CMK (cell line): Measurements from ENCODE around the gene C8G.

Source experiments
- DNase-seq: peaks from one replicate; pipeline ENCODE4 v3.0.0-alpha.2; 2010; ENCODE audit warnings: low read depth

The C8G gene

DNA sequence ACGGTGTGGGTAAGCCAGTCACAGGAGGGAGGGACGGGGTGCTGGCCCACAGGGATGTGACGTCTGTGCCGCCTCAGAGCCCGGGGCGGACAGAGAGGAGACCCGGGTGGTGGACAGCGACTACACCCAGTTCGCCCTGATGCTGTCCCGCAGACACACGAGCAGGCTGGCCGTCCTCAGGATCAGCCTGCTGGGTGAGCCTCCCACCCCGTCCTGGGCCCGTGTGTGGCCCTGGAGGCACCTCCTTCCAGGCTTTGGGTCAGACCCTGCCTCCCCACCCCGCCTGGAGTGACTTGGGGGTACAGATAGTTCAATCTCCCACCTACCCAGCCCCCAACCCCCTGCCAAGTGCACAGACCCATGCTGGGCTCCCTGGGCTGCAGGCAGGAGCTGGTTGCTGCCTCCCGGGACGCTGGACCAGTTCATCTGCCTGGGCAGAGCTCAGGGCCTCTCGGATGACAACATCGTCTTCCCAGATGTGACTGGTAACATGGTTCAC, 8.8 kb downstream of the C8G start:
- no peak for DNase-seq

DNA sequence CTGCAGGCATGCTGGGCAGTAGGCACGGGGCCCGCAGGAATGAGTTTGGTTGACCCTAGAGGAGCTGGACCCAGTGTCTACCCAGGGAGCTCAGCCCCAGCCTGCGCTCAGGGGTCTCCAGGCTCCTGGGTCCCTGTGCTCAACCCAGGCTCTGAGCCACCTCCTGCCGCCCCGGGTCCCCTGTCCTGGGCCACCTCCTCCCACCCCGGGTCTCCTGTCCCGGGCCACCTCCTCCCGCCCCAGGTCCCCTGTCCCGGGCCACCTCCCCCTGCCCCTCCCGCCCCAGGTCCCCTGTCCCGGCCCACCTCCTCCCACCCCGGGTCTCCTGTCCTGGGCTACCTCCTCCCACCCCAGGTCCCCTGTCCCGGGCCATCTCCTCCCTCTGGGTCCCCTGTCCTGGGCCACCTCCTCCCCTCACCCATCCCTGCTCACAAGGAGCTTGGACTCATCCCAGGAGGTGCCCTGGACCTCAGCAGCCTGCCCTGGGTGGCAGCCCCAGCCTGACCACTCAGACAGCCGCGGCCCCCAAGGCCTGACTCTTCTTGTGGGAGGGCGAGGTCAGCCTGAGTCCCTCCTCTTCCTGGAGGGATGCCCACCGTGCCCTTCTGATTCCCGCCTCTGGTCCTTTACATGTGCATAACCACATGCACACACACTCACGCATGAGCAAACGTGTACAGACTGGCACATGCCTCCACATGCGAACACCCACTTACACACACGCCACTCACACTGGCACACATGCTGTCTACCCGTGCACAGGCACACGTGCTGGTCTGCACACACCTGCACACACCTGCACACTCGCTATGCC, 9.4 kb downstream of the C8G start:
- no peak for DNase-seq

DNA sequence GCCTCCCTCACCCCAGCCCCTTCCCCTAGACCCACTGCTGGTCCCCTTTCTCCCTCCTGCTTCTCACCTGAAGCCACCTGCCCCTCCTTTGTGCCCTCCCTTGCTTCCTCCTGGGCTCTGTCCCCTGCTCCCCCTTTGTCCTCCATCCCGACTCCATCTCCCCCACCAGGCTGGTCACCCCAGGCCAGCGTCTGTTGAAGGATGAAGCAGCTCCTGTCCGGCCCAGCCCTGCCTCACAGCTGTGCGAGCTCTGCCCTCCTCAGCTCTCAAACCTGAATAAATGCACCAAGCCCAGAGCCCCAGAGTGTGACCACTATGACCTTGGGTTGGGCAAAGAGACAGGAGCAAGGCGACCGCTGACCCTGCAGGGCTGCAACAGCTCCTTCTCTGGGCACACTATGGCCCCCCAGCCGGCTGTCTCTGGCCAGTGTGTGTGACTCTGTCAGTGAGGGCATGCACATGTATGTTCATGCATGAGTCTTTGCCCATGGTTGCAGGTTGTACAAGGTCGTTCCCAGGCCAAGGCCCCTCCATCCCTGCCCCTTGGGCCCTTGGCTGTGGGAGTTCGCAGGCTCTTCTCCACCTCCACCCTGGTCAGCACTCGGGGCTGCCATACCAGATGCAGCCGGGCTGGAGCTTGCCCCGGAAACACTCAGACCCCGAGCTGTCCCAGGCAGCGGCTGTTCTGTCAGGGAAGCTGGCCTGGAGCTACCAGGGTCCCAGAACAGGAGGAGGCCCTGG, 10.3 kb downstream of the C8G start:
- no peak for DNase-seq

DNA sequence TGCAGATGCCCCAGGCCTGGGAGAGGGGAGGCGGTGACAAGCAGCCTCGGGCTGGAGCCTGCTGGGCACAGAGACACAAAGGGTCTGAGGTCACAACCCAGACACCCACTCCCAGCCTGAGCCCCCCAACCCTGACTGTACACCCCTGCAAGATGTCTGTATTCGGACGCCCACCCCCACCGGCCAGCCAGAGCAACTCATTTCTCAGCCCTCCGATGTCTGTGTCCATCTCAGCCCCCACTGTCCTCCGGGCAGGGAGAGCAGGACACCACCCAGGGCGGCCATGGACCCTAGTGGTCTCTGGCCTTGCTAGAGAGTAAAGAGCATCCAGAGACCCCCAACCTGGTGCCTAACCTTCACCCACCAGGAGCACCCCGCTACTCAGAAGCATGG, 10.9 kb downstream of the C8G start:
- DNase-seq: no peak

DNA sequence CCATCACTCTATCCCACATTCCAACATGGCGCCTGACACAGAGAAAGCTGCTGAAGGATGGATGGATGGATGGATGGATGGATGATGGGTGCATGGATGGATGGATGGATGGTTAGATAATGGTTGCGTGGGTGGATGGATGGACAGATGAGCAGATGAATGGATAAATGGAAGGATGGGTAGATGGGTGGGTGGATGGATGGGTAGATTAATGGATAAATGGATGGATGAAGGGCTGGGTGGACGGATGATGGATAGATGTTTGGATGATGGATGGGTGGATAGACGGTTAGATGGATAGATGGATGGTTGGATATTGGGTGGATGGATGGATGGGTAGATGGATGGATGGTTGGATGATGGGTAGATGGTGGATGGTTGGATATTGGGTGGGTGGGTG, 11.6 kb downstream of the C8G start:
- DNase-seq: no peak

DNA sequence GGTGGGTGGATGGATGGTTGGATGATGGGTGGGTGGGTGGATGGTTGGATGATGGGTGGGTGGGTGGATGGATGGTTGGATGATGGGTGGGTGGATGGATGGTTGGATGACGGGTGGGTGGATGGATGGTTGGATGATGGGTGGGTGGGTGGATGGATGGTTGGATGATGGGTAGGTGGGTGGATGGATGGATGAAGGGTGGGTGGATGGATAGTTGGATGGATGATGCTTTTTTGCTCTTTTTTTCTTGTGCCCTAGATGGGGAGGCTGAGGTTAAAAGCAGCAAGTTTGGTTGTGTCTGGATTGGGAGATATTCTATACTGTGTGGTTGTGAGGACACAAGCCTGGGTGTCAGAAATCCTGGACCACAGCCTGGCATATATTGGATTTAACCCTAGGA, 12.4 kb downstream of the C8G start:
- DNase-seq: no peak

DNA sequence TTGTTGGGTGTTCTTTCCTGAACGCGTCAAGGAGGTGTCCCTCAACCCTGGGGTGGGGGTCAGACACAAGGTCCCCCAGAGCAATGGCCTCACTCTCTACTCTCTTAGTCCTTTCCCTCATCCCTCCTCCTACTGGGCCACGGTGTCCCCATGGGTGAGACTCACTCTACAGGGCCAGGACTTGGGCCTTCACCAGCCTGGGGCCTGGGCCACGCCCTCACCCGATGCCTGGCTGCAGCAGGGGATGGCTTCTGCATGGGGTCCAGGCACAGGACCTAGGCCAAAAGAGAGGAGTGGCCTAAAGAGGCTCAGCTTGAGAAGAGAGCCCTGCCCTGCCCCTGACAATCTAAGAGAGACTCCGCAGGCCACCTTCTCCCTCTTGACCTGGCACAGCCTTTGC, 12.9 kb downstream of the C8G start:
- DNase-seq: no peak

DNA sequence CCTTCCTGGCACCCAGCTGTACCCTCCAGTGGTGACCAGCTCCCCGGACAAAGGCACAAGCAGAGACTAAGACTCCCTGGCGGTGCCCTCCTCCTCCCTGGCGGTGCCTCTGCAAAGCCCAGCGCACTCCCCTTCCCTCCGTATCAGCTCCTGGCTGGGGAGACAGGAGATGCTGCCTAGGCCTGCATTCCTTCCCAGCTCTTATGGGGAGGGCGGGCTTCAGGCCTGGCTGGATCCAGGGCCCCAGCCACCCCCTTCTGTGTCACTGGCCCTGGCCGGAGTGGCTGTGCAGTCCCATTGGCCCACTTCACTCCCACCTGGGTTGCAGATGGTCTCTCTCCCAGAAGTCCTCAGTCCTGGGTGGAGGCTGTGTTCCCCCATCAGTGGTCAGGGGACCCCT, 13.4 kb downstream of the C8G start:
- DNase-seq: no peak

DNA sequence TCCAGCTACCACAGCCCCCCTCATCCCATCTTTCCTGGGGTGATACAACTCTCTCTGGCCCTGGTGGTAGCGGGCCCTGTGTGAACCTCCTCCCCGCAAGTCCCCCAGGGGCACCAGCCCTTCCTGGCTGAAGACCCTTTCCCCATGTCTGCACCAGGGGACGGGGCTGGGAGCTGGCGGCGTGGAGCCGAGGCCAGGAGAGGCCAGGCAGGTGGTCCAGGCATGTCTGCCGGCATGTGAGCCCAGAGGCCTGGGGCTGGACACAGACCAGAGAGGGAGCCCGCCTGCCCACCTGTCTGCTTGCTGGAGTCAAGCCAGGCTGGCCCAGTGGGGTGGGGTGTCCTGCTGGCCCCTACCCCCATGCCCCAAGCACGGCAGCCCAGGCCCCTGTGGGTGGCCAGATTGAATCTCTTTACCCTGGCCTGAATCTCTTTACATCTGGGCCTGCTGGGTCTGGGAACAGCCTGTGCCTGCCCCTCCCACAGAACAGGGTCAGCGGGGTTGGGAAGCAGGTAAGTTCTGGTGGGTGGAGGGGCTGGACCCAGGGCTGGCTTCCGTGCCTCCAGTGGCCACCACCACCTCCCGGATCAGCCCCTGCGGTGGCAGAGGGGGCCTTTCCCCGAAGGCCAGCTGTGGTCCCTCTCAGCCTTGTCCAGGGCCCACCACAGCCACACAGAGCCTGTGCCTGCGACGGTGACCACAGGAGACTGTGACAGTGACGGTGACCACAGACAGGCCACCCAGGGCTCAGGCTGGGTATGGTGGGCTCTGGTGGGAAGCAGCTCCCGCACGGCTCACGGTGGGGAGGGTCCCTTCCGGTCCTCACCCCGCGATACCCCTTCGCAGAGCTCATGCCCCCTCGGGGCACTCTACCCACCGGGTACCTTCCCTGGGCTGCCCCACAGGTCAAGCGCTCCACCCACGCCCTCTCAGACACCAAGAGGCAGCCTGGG, 14.1 kb downstream of the C8G start:
- DNase-seq: no peak

DNA sequence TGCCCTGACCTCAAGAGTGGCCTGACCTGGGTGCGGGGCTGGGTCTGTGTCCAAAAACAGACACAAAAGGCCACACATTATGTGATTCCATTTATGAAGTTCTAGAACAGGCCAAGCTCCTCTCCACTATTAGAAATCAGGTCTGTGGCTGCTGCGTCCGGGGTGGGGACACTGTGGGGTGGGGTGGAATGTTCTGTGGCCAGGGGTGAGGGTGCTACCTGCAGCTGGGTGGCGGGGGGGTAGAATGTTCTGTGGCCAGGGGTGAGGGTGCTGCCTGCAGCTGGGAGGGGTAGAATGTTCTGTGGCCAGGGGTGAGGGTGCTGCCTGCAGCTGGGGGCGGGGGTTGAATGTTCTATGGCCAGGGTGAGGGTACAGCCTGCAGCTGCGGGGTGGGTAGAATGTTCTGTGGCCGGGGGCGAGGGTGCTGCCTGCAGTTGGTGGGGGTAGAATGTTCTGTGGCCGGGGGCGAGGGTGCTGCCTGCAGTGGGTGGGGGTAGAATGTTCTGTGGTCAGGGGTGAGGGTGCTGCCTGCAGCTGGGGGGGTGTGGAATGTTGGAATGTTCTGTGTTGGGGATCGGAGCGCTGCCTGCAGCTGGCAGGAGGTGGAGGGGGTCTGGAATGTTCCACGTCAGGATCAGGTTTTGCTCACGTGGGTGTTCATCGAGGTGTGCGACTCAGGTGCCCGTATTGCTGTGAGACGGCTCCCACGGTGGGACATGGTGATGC, 15.3 kb downstream of the C8G start:
- no peak for DNase-seq

DNA sequence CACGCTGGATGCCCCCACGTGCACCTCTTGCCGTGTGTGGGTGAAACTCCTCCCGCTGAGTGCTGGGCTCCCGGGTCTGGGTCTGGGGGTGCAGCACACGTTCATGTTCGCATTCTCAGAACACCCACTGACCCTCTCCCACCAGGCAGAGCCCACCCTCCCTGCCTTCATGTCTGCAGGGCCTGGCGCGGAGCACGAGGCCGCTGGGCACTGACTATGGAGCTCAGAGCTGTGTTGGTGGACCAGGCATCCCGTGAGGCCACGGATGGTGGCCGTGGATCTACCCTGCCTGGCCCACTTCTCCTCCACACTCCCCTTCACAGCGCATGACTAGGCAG, 15.9 kb downstream of the C8G start:
- DNase-seq: no peak

DNA sequence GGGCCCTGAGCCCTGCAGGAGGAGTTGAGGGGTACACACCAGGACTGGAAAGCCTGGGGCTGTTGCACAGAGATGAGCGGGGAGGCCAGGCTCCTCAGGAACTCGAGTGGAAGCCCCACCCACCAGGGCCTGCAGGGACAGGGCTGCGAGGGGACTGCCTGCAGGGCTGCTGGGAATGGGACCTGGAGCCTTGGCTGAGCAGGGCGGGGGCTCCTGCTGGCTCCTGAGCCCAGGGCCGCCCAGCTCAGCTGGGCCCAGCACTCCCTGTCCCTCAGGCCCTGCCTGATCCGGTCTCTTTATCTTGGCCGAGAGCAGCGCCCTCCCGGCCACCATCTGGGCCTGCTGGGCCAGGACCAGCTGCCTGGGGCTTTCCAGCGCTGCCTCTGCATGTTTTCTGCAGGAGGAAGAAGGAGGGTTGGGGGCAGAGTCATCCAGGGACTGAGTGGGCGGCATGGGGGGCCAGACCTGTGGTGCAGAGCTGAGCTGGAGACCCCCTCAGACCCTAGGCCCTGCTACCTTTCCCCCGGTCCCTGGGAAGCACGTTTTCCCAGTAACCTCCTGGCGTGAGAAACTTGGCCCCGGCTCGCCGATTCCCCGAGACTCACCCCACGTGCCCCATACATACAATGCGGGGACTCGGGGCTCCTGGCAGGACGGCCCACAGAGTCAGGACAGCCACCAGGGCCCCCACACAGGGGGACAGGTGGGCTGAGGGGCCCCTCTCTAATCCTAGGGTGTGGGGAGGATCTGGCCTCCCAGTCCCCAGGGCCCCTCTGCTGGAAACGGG, 16.4 kb downstream of the C8G start:
- no peak for DNase-seq

DNA sequence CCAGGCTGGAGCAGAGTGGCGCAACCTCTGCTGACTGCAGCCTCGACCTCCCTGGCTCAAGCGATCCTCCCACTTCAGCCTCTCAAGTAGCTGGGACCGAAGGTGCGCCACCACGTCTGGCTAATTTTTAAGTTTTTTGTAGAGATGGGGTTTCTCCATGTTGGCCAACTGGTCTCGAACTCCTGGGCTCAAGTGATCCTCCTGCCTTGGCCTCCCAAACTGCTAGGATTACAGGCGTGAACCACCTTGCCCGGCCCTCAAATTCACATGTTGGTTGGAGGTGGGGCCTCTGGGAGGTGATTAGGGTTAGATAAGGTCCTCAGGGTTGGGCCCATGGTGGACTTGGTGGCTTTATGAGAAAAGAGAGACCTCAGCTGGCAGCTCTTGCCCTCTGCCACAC, 17.1 kb downstream of the C8G start:
- no peak for DNase-seq

DNA sequence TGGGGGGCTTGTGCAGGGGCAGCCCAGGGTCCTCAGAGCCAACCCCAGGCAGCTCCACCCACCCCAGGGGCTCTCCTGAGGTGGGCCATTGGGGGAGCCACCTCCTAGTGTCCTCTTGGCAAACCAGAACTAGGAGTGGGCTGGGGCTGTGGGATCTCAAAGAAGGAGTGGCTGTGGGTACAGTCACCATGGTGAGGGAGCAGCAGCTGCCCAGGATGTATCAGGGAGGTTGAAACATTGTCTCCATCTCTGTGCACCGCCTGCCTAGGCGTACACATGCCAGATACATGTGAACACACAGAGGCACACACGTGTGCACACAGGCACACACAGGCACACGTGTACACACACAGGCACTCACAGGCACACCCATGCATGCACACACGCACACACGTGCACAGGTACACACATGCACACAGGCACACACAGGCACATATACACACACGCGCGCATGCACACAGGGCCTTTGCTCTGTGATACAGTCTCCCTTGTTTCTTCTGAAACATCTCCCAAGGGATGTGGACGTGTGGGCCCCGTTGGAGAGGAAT, 17.7 kb downstream of the C8G start:
- no peak for DNase-seq

DNA sequence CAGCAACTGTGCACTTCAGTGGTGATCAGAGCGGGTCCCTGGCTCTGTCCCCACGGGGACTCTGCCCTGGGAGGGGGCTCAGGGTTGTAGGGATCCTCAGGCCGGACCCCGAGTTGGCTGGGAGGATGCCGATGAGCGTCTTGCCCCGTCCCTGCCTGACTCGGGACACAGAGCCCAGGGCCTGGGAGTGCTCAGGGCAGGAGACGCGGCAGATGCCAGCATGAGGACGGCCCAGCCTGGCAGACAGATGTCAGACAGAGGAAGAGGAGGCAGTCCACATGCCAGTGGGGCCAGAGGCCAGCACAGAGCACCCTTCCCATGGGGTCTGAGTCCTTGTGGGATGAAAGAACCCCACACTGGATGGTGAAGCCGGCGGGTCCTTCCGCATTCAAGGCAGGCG, 18.3 kb downstream of the C8G start:
- no peak for DNase-seq

DNA sequence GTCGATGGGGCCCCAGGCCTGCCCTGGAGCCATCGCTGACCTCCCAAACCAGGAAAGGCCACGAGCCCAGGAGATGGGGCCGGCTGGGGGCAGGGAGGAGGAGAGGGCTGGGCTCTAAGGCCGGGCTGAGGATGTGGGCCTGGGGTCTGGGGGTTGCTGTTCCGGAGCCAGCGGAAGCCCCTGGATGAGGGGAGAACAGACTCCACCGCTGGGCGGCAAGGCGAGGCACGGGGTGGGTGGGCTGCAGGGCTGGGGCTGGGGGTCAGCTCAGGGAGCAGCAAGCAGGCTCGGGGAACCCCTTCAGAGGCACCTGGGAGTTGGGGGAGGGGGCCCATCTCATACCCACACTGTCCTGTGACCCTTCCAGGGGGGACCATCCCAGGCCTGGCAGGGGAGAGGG, 18.7 kb downstream of the C8G start:
- no peak for DNase-seq

DNA sequence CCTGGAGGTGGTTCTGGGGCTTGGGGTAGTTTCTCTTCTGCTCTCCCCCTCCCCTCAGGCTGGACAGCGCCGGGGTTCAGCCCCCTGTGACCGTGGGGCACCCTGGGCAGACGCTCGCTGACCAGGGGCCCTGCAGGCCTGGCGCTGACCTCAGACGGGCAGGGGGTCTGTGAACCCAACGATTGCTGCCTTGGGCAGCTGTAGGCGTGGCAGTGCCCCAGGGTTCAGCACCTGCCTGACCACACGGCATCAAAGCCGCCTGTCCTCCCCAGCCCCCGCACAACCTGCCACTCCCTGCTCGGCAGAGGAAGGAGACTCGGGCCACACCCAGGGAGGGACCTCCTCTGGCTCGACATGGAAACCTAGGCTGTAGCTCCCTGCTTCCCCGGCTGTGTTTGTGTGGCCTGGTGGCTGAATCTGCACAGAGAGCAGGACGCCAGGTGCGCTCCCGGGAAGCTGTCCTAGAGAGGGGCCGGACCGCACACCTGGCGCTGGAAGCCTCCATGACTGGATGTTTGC, 19.2 kb downstream of the C8G start:
- no peak for DNase-seq

DNA sequence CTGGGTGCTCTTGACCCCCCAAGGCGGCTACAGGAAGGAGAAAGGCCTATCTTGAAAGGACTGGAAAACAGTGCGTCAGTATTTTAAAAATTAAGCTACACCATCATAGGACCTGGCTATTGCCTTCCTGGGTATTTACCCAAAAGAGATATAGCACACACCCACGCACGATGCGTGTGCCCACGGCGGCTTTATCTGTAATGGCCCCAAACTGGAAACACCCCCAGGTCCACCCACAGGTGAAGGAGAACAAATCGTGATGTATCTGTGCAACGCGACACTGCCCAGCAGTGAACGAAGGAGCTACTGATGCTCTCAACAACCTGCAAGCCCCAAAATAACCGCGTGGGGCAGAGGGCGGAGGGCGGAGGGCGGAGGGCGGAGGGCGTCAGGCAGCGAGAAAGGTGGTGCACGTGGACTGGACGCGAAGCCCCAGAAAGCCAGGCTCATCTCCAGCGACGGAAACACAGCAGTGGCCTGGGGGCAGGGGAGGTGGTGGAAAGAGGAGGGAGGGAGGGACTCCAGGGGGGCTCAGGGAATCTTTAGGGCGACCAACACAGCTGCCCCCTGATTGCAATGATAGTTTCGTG, 19.9 kb downstream of the C8G start:
- no peak for DNase-seq

DNA sequence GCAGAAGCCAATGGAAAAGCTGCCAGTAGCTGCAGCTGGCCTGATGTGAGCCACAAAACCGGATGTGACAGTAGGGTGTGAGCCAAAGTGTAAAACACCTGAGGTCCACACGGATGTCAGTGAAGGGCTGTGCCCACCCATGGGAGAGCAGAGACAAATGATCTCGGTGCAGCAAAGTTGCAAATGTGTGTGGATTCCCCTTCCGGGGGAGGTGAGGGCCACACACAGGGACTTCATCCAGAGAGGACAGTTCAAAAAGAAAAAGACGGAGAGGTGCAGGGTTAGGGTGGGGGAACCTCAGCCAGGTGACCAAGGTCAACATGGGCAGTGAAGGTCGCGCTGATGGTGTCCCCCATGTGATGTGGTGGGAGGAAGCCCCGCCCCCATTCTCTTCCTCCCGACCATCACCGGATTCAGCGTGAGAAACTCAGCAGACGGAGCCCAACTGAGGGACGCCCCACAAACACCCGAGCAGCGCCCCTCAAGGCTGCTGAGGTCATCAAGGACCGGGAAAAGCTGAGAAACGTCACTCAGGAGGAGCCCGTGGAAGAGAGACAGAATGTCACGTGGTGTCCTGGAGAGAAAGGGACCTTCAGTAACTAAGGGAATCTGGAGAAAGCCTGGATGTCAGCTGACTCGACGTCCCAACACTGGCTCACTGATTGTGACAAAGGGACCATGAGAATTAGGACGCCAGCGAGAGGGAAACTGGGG, 20.9 kb downstream of the C8G start:
- DNase-seq: no peak
